LNCAP (cell line): Measurements from ENCODE around the gene IGF2BP1.

Source experiments
- TF ChIP-seq, protein P1 (sequence below): fragments of 450-650 bp; IDR thresholded peaks from 2 replicates; pipeline ENCODE4 v1.5.1; 2017; ENCODE audit warnings: mild to moderate bottlenecking

The IGF2BP1 gene

DNA sequence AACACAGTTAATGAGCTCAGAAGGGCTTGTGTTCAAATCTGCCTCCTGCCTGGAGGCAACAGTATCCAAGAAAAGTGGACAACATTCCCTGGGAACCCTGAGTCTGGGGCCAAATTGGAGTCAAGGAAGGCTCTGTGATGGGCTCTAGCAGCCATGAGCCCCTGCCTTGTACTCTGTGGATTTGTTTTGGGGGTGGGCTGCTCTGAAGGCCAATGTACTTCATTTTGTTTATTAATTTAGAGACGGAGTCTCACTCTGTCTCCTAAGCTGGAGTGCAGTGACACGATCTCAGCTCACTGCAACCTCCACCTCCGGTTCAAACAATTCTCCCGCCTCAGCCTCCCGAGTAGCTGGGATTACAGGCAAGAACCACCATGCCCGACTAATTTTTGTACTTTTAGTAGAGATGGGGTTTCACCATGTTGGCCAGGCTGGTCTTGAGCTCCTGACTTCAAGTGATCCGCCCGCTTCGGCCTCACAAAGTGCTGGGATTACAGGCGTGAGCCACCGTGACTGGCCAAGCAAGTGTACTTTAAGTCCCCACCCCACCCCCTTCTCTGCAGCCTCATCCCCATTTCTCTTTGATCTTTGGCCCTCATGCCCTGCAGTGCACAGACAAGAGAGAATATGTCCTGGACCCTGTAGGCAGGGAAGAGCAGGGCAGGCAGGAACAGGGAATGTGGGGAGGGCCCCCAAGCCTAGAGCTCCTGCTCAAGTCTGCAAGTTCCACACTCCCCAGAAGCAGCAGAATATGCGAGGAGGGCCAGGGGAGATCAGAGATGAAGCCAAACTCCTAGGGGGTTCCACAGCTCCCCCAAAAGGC, 26.1 kb upstream of the IGF2BP1 start:
- TF ChIP-seq, protein P1, sequence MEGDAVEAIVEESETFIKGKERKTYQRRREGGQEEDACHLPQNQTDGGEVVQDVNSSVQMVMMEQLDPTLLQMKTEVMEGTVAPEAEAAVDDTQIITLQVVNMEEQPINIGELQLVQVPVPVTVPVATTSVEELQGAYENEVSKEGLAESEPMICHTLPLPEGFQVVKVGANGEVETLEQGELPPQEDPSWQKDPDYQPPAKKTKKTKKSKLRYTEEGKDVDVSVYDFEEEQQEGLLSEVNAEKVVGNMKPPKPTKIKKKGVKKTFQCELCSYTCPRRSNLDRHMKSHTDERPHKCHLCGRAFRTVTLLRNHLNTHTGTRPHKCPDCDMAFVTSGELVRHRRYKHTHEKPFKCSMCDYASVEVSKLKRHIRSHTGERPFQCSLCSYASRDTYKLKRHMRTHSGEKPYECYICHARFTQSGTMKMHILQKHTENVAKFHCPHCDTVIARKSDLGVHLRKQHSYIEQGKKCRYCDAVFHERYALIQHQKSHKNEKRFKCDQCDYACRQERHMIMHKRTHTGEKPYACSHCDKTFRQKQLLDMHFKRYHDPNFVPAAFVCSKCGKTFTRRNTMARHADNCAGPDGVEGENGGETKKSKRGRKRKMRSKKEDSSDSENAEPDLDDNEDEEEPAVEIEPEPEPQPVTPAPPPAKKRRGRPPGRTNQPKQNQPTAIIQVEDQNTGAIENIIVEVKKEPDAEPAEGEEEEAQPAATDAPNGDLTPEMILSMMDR = no peak

DNA sequence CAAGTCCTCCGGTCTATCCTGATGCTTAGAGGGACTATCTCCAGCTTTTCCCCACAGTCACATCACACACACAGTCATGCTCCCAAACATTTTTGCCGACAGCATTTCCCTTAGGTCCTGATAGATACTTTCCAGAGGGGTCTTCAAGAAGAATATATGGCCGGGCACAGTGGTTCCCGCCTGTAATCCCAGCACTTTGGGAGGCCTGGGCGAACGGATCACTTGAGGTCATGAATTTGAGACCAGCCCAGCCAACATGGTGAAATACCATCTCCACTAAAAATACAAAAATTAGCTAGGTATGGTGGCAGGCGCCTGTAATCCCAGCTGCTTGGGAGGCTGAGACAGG, 24.5 kb upstream of the IGF2BP1 start:
- TF ChIP-seq, protein P1 = no peak

DNA sequence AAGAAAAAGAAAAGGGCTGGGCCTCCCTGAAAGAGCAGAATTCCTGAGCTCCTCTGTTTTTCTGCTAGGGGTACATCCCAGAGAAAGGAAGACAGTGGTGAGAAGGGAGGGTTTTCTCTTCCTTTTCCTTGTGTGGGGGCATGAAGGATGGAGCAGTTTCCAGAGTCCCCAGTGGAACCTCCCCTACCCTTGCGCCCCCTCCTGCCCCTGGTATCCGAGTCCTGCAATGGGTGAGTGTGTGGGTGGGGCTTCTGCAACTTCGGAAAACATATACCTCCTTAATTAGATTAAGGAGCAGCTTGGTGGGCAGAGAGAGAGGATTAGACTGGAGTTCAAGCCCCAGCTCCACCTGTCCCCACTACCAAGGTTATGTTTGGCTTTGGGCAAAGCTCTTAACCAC, 23.4 kb upstream of the IGF2BP1 start:
- TF ChIP-seq, protein P1 = no peak

DNA sequence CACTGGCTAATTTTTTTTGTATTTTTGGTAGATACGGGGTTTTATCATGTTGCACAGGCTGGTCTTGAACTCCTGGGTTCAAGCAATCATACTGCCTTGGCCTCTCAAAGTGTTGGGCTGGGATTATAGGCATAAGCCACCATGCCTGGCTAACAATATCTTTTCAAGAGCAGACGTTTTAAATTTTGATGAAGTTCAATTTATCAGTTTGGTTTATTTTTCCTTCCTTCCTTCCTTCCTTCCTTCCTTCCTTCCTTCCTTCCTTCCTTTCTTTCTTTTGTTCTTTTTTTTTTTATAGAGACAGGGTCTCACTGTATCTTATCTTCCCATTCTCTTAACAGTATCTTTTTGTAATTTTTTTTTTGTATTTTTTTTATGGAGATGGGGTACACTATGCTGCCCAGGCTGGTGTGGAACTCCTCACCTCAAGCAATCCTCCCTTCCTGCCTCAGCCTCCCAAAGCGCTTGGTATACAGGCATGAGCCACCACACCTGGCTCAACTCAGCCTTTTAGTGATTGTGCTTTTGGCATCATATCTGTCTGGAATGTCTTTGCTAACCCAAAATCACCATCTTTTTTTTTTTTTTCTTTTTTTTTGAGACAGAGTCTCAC, 15.2 kb upstream of the IGF2BP1 start:
- TF ChIP-seq, protein P1 = no peak

DNA sequence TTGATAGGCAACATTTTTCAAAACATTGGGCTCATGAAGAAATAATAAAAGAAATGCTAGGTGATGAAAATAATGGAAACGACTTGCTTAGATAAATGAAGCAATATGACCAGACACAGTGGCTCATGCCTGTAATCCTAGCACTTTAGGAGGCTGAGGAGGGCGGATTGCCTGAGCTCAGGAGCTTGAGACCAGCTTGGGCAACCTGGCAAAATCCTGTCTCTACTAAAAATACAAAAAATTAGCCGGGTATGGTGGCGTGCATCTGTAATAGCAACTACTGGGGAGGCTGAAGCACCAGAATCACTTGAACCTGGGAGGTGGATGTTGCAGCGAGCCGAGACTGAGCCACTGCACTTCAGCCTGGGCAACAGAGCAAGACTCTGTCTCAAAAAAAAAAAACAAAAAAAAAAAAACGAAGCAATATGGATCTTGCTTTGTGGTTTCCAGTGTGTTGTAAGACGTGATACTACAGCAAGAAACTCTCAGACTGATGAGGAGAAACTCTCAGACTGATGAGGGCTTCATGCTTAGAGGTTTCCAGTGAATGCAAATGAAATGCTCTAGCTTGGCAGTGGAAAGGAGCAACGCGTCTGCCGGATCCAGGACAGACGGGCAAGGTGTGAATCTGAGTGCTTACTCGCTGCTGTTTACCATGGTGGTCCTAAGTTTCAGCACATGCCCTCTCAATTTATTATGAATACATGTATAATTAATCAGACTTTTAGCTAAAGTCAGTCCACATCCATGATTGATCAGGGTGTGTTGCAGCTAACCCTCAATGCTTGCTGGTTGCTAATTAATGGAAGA, 11.5 kb upstream of the IGF2BP1 start:
- TF ChIP-seq, protein P1 = no peak

DNA sequence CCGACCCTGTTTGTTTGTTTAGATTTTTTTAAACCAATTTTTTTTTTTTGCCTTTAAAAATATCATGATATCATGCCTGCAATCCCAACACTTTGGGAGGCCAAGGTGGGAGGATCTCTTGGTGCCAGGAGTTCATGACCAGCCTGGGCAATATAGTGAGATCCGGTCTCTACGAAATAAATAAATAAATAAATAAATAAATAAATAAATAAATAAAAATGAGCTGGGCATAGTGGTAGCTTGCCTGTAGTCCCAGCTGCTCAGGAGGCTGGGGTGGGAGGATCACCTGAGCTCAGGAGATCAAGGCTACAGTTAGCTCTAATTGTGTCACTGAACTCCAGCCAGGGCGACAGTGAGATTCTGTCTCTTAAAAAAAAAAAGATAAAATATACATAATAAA, 8.1 kb upstream of the IGF2BP1 start:
- TF ChIP-seq, protein P1 = no peak

DNA sequence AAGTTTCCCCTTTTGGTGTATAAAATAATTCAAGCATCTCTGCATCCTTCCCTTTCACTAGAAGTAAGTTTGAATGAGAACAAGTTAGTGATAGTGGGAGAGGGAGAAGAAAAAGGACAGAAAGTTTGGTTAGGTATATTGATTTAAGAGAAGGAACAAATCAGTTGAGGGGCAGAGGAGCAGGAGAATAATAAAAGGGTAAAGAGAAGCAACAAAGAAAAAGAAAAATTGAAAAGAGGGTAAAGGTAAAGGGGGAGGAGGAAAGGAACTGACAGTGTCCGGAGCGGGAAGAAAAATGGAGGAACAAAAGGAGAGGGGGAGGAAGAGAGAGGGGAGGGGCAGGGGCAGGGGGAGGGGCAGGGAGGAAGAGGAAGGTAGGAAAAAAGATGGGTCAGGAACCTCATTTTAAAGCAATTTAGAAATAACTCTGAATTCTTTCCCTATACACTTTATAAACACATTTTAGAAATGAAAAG, 6.3 kb upstream of the IGF2BP1 start:
- TF ChIP-seq, protein P1 = no peak
